K562 treated with DMSO at 1 percent for 4 hours (cell line): ENCODE results near the gene ACER1. TPM values are rescaled to one million over a fixed set of nuclear protein-coding genes. Genes with fewer than 3 reads are reported as not detected.

Source experiments
- total RNA-seq: library from RNA; unstranded; fragments of 300-600 nt; gene quantifications from 2 replicates; pipeline ENCODE4 v1.2.3, GENCODE V29; 2022; ENCODE audit not compliant: insufficient read depth

ACER1 gene, protein sequence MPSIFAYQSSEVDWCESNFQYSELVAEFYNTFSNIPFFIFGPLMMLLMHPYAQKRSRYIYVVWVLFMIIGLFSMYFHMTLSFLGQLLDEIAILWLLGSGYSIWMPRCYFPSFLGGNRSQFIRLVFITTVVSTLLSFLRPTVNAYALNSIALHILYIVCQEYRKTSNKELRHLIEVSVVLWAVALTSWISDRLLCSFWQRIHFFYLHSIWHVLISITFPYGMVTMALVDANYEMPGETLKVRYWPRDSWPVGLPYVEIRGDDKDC
- total RNA-seq = not detected in 2 replicates

GRCh38 chr19:6333439-6333838 lies at the start of gene ACER1:
Gene ACER1, minus strand, starts transcription at chr19:6333612. Its CDS starts 61 bp downstream, at chr19:6333551.

DNA sequence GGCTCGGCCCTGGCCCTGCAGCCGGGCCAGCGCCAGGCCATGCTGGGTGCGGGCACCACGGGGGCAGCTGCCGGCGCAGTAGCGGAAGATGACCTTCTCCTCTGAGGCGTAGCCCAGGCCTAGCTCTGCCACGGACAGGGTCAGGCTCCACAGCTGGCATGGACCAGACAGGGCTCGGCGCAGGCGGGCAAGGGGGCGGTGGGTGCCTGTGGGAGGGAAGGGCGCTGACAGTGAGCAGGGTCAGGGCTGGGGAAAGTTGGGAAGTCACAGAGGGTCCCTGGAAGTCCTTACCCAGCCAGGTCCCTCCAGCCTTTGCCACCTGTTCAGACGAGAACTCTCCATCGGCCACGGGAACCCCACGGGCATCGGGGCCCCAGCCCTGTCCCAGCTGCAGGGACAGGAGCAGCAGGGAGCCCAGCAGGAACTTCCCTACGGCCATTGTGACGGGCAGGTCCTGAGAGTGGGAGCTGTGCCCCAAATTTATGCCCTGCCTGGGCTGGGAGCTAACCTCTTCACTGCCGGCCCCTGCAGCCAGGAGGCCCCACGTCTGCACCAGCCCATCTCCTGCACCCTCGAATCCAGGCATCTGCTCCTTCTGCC lies 42.1 kb upstream of the ACER1 start, which contains the start of gene PSPN:
TSS of gene PSPN (minus strand) at position 523 of the 600 bp plus-strand sequence. CDS start at position 439, 84 bp downstream.

GRCh38 chr19:6372594-6373095 lies 39.2 kb upstream of the ACER1 start, which contains the start of gene ALKBH7:
Gene ALKBH7, plus strand, starts transcription at chr19:6372794. Its CDS starts 27 bp downstream, at chr19:6372821.

DNA sequence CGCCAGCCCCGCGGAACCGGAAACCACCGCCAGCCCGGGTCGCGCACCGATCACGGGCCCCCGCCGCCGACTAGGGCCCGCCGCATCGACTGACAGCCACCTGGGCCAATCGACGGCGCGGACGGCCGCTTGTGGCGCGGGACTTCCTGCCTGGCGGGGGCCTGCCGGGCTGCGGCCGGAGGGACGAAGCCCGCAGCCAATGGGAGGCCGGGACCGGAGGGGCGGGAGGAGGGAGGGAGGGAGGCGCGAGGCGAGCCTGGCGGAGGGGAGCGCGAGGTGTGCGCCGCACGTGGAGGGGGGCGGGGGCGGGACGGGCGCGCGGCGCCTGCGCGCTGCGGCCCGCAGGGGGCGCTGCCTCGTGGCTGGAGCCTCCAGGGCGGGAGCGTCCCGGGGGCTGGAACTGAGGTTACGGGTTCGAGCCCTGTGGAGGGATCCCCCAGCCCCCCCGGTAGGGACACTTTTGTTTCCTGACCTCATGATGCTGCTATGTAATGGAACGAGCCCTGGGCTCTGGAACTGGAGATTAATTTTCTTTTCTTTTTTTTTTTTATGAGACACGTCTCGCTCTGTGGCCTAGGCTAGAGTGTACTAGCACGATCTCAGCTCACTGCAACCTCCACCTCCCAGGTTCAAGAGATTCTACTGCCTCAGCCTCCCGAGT lies 53.4 kb downstream of the ACER1 start, which contains the start of gene MLLT1:
TSS of gene MLLT1 (minus strand) at position 45 of the 661 bp plus-strand sequence. CDS start 191 bp downstream, outside the sequence.

Other genes starting within 250 kb of the ACER1 start
- 10.2 and 13.5 TPM in 2 replicates for gene RFX2, start 223.1 kb downstream of the ACER1 start, total RNA-seq
- not detected in 2 replicates for gene ACSBG2, start 197.9 kb downstream of the ACER1 start, total RNA-seq
- 40.3 and 49.6 TPM in 2 replicates for gene MLLT1, start 53.6 kb downstream of the ACER1 start, total RNA-seq
- gene CLPP, start 27.9 kb upstream of the ACER1 start, total RNA-seq = 115 TPM in 2 replicates
- 115 and 123 TPM in 2 replicates for gene ALKBH7, start 39.2 kb upstream of the ACER1 start, total RNA-seq
- gene PSPN, start 42.3 kb upstream of the ACER1 start, total RNA-seq = 3.6 and 5.2 TPM in 2 replicates
- 86.5 and 91.9 TPM in 2 replicates for gene GTF2F1, start 59.6 kb upstream of the ACER1 start, total RNA-seq
- 466 and 493 TPM in 2 replicates for gene KHSRP, start 91.2 kb upstream of the ACER1 start, total RNA-seq
- gene SLC25A41, start 100.2 kb upstream of the ACER1 start, total RNA-seq = 2.5 and 3.1 TPM in 2 replicates
- gene SLC25A23, start 126.2 kb upstream of the ACER1 start, total RNA-seq = 52.2 and 64.2 TPM in 2 replicates
- not detected in 2 replicates for gene CRB3, start 130.7 kb upstream of the ACER1 start, total RNA-seq
- gene DENND1C, start 148.2 kb upstream of the ACER1 start, total RNA-seq = 1.7 and 1.9 TPM in 2 replicates
- gene TUBB4A, start 168.7 kb upstream of the ACER1 start, total RNA-seq = 5.5 and 8.6 TPM in 2 replicates
- 17.9 and 30.7 TPM in 2 replicates for gene TNFSF9, start 197.4 kb upstream of the ACER1 start, total RNA-seq